HL-60 (cell line): ENCODE data around the gene TBC1D16.

Experiments used
- DNase-seq, 2 experiments: peaks; one replicate each; pipeline ENCODE4 v3.0.0-alpha.2; 2010 to 2020; ENCODE audit warnings: low read depth in 1 of 2, low spot score in 1 of 2
- H3K27ac ChIP-seq: fragments of 250-450 bp; sonication (Bioruptor Pico); replicated peaks from 2 replicates; pipeline ENCODE4 v1.5.1; 2020; ENCODE audit warnings: mild to moderate bottlenecking, moderate library complexity
- H3K27me3 ChIP-seq: fragments of 250-450 bp; sonication (Bioruptor Pico); 2 replicates; pipeline ENCODE4 v1.5.1; 2021; ENCODE audit warnings: mild to moderate bottlenecking, moderate library complexity; ENCODE audit not compliant: insufficient read depth, poor library complexity, severe bottlenecking
- H3K4me3 ChIP-seq: replicated peaks from 2 replicates; pipeline ENCODE4 v1.5.1; 2011; ENCODE audit warnings: mild to moderate bottlenecking, control low read depth, low read length; ENCODE audit not compliant: insufficient read depth
- GABPA ChIP-seq: IDR thresholded peaks from 2 replicates; pipeline ENCODE4 v1.6.1; 2012; ENCODE audit warnings: low read depth
- POLR2AphosphoS5 ChIP-seq: IDR thresholded peaks from 2 replicates; pipeline ENCODE4 v1.6.1; 2012; ENCODE audit warnings: low read depth
- REST ChIP-seq: IDR thresholded peaks from 2 replicates; pipeline ENCODE4 v1.6.1; 2012; ENCODE audit warnings: low read depth; ENCODE audit not compliant: insufficient replicate concordance
- SPI1 ChIP-seq: IDR thresholded peaks from 2 replicates; pipeline ENCODE4 v1.6.1; 2012; ENCODE audit warnings: low read depth, mild to moderate bottlenecking, borderline replicate concordance
- TF ChIP-seq, protein P1 (sequence below): IDR thresholded peaks from one replicate; pipeline ENCODE4 v1.5.1; 2011; ENCODE audit warnings: low read length, control low read depth, inconsistent platforms; ENCODE audit not compliant: insufficient read depth

TBC1D16 gene

DNA sequence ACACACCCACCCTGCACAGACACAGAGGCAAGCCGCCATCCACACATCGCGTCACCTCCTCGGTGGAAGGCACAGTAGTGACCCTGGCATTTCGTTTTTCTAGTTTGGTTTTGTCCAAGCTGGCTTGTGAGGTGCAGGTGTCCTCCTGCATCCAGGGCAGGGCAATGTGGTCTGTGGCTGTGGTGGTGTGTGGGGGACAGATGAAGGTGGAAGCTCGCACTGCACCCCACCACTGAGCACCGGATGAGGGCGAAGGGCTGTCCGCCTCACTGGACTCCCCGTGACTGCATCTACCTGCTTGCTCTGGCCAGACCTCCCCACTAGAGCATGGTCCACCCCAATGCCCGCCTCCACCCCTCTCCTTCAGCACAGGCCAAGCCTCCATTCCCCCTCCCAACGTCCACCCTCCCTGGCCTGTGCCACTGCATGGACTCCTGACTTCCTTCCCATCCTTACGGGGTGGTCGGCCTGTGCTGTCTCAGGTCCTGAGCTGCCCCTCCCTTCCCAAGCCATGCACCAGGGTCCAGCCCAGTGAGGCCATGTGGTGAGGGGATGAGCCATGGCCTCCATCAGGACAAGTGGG lies 117.7 kb downstream of the TBC1D16 start:
- TF ChIP-seq POLR2AphosphoS5 = no peak
- Histone ChIP-seq H3K27me3 (peaks cover 13% of the 10 kb centered on the region), H3K27ac (no peak overlapping the region), H3K4me3 (no peak overlapping the region)
- DNase-seq = no peak

GRCh38 chr17:79916991-79917901 lies 118.4 kb downstream of the TBC1D16 start:
- TF ChIP-seq, protein P1, sequence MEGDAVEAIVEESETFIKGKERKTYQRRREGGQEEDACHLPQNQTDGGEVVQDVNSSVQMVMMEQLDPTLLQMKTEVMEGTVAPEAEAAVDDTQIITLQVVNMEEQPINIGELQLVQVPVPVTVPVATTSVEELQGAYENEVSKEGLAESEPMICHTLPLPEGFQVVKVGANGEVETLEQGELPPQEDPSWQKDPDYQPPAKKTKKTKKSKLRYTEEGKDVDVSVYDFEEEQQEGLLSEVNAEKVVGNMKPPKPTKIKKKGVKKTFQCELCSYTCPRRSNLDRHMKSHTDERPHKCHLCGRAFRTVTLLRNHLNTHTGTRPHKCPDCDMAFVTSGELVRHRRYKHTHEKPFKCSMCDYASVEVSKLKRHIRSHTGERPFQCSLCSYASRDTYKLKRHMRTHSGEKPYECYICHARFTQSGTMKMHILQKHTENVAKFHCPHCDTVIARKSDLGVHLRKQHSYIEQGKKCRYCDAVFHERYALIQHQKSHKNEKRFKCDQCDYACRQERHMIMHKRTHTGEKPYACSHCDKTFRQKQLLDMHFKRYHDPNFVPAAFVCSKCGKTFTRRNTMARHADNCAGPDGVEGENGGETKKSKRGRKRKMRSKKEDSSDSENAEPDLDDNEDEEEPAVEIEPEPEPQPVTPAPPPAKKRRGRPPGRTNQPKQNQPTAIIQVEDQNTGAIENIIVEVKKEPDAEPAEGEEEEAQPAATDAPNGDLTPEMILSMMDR = no peak
- TF ChIP-seq GABPA (no peak), REST (no peak), SPI1 (no peak), POLR2AphosphoS5 (no peak)
- H3K27ac ChIP-seq = no peak overlapping the region
- no peak overlapping the region for H3K4me3 ChIP-seq
- peaks cover 13% of the 10 kb centered on the region for H3K27me3 ChIP-seq
- DNase-seq = no peak

GRCh38 chr17:79916506-79916905 lies 119.2 kb downstream of the TBC1D16 start:
- H3K27me3 ChIP-seq = peaks cover 13% of the 10 kb centered on the region
- TF ChIP-seq REST (no peak), POLR2AphosphoS5 (no peak), SPI1 (no peak), GABPA (no peak)
- TF ChIP-seq, protein P1 = no peak
- DNase-seq = no peak
- H3K4me3 ChIP-seq = no peak overlapping the region
- H3K27ac ChIP-seq = no peak overlapping the region

GRCh38 chr17:79915850-79916430 lies 119.7 kb downstream of the TBC1D16 start:
- Histone ChIP-seq H3K27ac (no peak overlapping the region), H3K4me3 (no peak overlapping the region), H3K27me3 (peaks cover 11% of the 10 kb centered on the region)
- peak in 1 of 2 experiments; percentile 30 for DNase-seq
- no peak for TF ChIP-seq POLR2AphosphoS5
